Activated T-cell treated with anti-CD3 and anti-CD28 coated beads for 4 hours (primary cell): Measurements from ENCODE around the gene PRM3.
A peak's percentile ranks its signal among the peaks of the same experiment; 100 is the strongest.

Experiments used
- DNase-seq: peaks from one replicate; pipeline ENCODE4 v3.0.0-alpha.2; 2020

Gene PRM3

DNA sequence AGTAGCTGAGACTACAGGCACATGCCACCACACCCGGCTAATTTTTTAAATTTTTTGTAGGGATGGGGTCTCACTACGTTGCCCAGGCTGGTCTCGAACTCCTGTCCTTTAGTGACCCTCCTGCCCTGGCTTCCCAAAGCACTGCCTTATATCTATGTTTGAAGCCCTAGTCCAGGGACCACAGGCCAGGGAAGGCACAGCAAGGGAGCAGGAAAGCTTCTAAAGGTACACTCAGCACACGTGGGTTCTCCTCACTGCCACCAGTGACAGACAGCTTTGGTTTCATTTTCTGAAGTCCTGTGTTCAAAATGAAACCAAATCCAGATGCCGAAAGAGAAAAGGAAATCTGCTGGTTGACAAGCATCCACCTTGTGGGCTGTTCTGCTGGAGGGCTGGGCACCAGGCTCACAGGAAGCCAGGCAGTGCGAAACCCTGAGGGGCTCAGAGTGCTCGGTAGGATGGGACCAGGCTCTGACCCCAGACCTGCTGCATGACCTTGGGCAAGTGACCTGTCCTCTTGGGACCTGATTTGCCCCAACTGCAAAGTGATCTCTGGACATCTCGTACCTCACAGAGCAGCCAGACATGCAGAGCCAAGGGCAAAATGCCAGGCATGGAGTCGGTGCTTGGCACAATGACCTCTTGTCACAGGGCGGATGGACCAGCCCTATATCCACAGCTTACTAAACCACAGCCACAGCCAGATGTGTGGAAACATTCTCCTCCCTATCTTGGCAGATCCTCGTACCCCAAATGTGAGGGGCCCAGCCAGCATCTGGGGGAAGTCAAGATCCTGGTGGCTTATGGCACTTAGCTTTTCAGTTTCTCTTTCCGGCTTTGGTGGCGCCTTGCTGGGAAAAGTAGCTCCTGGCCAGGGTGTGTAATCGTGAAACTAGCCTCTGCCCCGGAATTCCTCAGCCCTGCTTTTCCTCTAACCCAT lies 14.6 kb downstream of the PRM3 start:
- no peak for DNase-seq

DNA sequence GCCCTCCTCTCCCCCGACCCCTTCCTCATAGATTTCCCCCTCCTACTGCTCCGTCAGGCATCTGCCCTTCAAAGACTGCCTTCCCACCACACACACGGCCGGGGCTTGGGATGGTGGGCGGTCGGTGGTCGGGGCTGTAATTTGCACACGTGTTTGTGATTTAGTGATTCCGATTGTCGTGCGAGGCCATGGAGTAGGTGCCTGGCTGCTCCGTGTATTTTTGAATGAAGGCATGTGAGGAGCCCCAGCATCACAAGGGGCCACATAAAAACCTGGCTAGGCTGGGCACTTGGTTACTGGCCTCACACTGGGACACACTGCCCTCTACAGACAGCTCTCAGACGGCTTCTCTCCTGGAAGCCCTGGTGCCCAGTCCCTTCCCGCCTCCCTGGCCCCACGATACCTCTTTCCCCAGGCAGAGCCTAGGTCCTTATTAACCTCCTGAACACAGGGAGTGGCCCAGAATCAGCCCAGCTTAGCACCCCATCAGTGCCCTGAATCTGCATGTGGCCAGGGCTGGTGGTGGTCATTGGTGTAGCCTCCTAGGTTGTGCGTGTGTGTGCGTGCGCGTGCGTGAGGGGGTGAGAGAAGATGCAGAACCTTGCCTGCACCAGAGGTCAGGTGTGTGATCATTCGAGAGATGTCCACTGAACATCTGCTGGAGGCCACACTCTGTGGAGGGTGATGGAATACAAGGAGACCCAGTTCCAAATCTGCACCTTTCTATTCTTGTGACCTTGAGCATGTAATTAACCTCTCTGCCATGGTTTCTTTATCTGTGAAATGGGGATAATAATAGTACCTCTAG lies 16.1 kb downstream of the PRM3 start:
- no peak for DNase-seq

DNA sequence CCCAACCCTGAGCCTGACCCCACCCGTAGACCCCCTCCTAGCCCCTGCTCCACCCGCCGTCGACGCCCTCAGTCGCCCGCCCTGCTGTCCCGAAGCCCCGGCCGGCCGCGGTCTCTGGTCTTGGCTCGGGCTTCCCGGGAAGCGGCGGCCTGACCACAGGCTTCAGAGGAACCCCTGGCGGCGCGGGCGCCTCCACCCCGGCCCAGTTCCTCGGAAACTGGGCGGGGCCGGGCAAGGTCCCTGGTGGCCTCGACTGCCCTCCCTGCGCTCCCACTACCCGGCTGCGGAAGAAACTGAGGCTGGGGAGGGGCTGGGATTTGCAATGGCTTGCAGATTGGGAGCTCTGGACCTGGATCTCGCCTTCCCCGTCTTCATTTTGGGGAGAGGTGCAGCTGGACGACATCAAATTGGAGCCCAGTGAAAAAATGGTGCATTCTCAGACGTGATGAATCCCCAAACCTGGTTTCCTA lies 16.7 kb downstream of the PRM3 start:
- DNase-seq, result no peak

DNA sequence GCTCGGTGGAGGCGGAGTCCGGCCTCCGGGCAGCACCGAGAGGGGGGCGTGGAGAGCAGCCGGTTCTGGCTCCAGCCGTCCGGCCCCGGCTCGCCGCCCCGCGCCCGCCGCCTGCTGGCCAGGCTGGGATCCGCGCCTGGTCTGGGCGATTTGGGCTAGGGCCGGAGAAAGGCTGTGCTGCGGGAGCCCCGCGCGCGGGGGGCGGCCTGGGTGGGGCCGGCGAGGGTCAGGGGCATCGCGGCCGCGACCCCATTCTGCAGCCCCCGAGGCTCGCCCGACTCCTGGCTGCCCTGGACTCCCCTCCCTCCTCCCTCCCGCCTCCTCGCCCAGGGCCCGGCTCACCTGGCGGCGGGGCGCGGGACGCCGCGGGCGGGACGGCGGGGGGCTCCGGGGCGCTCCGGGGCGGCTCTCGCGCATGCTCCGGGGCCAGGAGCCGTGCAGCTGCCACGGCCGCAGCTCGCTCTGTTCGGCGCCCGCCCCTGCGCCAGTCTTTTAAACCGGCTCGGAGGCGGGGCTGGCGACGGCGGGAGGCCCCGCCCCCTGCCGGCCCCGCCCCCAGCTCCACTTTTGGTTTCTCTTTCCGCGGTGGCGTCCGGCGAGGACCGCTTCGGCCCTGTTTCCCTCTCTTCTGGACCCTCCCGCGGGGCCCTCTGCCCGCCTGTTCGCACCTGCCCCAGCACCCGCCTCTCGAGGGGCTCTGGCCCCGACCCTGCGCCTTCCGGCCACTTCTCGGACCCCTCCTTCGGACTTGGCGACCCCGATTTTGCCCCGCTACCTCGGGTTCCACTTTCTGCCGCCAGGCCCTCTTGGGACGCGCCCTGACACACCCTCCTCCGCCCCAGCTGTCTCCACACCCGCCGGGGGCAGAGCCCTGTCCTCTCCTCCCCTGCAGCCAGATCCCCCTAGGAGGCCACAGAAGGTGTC lies 17.4 kb downstream of the PRM3 start, which contains the start of gene SOCS1:
Gene SOCS1, minus strand, starts transcription at position 468 of the 924 bp plus-strand sequence. CDS start 726 bp downstream, outside the sequence.
- peak; percentile 84 for DNase-seq

DNA sequence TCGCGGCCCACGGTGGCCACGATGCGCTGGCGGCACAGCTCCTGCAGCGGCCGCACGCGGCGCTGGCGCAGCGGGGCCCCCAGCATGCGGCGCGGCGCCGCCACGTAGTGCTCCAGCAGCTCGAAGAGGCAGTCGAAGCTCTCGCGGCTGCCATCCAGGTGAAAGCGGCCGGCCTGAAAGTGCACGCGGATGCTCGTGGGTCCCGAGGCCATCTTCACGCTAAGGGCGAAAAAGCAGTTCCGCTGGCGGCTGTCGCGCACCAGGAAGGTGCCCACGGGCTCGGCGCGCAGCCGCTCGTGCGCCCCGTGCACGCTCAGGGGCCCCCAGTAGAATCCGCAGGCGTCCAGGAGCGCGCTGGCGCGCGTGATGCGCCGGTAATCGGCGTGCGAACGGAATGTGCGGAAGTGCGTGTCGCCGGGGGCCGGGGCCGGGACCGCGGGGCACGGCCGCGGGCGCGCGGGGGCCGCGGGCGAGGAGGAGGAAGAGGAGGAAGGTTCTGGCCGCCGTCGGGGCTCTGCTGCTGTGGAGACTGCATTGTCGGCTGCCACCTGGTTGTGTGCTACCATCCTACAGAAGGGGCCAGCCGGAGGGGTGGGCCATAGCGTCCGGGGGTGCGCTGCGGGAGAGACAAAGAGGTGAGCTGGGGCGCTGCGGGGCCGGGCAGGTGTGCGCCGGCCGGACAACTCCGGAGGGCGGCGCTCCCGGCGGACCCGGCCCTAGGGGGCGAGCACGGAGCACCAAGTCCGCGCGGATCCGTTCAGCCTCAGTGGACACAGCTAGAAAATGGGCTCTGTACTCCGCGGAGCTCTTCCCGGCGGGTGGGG lies 18.3 kb downstream of the PRM3 start:
- no peak for DNase-seq

DNA sequence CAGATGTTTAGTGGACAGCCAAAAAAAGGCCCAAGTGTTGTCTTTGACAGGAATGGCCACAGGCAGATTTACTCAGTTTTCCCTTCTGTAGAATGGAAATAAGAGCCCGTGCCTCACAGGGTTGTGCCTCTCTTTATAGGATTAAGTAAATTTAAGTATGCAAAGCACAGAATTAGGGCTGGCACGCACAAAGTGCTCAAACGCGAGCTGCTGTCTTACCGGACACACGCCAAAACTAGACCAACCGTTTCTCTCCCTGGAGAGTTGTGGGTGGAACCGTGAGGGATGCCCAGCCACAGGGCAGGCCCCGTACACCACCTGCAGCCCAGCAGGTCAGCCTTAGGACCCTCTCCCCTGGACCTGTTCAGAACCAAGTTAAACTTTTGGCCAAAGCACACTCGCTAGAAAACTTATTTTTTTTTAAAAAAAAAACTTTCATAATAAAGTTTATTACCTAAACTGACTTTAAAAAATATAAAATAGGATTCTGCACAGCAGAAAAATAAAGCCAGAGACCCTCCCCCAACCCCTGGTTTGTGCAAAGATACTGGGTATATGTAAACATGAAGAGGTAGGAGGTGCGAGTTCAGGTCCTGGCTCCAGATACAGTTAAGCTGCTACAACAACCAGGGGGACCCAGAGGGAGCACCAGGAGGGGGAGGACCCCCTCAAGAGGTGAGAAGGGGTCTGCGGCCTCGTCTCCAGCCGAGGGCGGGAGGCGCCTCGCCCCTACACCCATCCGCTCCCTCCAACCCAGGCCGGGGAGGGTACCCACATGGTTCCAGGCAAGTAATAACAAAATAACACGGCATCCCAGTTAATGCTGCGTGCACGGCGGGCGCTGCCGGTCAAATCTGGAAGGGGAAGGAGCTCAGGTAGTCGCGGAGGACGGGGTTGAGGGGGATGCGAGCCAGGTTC lies 19.2 kb downstream of the PRM3 start:
- DNase-seq, result no peak

DNA sequence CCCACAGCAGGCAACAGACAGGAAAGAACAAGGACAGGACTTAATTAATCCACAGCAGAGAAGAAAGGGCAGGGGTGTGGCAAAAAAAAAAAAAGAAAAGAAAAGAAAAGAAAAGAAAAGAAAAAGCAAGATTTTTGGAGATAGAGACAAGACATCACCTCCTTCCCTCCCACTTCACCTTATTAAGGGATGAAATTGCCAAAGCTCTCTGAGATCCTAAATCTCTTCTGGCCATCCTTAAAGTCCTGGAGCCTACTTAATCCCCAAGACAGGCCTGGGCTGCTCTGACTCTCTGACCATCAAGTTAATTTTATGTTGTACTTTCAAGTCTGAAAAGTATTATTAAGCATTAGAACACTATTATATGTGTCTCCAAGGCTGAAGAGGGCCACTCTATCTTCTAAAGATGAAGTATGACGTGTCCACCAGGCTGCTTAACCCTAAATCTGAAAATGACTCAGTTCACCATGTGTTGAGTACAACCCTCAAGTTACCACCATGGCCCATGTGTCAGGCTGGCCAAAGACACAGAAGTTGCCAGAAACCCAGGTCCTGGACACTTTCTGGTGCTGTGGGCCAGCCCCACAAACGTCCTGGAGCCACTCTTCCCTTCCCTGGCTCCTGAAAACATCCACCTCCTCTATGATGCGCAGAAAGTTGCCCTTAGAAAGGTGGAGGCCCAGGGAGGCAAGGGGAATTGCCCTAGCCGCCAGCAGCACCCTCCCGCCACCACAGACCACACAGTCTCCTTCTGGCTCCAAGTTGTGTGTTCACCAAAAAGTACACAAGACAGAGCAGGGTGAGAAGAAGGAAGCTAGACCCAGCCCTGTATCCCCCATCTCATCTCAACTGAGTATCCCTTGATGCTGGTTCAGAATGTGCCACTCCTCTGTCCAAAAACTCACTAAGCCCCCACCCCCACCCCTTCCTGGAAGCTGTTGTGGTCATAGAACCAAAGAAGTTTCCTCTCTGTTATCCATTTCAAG lies 20.1 kb downstream of the PRM3 start:
- no peak for DNase-seq

DNA sequence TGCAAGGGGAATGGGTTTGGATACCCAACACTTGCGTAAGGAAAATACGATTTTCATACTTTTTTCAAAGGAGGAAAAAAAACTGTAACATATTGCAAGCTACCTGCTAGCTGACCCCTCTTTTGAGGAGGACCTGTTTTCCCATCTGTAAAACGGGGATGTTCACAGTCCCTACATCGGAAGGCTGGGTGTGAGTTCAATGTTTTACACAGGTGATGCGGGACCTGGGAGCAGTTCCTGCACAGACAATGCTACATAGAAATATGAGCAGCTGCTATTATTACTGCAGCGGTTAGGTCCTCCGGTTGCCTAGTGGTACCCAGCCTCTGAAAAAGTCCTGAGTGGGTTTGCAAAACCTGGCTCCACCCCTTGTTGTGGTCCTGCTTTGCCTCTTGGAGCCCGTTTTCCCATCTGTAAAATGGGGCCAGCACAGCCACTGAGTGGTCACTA lies 20.9 kb downstream of the PRM3 start:
- no peak for DNase-seq

DNA sequence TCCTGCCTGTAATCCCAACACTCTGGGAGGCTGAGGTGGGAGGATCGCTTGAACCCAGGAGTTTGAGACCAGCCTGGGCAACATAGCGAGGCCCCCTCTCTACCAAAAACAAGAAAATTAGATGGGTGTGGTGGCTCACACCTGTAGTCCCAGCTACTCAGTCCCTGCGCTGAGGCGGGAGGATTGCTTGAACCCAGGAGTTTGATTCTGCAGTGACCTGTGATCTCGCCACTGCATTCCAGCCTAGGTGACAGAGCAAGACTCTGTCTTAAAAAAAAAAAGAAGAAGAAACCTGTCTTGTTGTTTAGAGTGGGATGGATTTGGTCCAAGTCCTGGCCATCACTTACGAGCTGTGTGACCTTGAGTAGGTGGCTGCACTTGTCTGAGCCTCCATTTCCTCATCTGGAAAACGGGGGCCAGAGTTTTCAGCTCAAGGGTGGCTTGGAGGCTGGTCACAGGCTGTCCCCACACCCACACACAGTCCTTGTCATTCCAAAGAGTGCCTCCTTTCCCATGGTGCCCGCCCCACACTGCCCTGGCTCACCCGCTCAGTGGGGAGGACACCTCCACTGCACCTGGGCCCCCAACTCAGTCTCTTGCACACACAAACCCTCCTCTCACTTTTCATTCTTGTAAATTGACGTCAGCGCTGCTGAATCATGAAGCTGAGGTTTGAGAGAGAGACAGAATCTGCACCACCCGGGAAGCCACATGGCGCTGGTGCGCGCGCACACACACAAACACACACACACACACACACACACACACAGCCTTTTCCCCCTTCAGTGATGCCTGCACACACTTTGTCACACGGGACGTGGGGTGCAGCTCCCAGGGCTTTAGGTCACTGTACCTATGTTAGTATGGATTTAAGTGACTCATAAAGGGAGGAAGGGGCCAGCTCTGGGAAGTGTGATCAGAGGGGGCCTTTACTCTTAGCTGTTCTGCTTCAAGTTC lies 21.6 kb downstream of the PRM3 start:
- peak; percentile 80 for DNase-seq

DNA sequence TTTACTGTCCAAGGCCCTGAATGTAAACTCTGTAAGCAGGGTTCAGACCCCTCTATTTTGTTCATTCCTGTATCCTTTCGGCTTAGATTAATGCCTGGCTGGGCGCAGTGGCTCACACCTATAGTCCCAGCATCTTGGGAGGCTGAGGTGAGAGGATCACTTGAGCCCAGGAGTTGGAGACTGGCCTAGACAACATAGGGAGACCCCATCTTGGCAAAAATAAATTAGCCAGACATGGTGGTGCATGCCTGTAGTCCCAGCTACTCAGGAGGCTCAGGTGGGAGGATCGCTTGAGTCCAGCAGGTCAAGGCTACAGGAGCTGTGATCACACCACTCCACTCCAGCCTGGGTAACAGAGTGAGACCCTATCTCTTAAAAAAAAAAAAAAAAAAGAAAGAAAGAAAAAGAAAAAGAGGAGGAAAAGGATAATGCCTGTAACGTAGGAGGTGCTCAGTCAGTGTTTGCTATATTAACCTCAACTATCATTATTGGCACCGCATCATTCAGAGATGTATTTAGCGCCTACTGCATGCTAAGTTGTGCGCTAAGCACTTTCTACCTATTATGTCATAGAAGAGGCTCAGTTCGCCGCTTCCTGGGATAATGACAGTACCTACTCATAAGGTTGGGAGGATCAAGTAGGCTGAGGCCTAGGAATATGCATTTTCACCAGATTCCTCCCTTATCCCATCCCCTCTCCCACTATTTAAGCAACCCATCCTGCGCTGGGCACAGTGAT lies 22.5 kb downstream of the PRM3 start:
- no peak for DNase-seq

DNA sequence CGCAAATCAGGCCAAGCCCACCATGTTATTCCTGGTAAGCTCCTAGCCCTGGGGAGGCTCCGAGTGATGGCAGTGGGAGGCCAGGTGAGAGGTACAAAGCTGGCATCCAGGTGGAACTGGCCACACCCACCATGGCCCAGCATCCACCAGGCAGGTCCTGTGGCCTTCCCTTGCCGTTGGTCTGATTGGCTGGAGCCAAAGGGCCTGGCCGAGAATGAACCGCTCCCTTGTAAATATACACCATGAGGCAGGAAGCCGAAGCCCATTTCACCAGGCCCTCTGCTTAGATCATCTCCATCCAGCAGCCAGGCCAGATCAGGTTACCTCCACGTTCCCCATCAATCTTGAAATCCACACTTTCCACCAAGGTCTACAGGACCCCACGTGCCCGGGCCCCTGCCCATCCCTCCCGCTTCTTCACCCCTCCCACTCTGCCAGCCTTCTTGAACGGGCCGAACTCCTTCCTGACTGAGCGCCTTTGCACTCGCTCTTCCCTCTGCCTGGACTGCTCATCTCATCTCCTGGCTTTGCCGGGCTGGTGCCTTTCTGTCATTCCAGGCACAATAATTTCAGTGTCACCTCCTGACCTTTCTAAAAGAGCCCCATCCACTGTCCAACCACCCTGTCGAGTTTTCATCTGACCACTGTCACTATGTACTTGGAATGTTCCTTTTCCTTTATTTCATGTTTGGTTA lies 23.2 kb downstream of the PRM3 start:
- no peak for DNase-seq

DNA sequence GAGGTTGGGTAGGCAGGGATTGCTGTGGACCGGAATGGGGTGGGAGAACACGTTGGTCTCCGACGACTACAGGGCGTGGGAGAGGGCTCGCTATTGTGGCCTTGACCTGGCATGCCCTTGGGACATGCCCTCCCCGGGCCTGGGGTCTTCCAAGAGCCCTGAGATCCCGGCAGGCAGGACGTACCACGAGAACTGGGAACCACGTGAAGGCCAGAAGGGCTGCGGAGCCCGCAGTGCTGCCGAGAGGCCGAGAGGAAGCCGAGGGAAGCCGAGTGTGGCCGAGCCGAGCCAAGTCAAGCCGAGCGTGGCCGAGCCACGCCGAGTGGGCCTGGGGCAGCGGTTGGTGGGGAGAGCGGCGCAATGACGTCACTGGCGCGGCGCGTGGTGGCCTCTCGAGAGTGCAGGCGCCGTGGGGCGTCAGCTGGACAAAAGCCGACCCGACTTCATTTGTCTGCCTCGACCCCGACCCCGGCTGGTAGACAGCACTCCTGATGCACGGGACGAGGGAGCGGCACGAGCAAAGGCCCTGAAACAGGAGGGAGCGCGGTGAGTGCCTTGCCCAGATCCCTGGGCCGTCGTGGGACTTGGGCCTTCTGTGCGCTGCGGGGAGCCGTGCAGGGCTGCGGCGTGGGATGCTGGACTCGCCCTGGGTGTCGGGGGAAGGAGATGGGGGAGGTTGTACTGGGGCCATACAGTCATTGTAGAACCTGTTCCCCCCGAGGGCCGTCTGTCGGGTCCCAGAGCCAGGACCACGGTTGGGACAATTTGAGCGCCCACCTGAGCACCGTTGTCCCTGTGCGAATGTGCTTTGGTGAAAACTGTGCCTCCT lies 24.0 kb downstream of the PRM3 start:
- DNase-seq, result no peak

DNA sequence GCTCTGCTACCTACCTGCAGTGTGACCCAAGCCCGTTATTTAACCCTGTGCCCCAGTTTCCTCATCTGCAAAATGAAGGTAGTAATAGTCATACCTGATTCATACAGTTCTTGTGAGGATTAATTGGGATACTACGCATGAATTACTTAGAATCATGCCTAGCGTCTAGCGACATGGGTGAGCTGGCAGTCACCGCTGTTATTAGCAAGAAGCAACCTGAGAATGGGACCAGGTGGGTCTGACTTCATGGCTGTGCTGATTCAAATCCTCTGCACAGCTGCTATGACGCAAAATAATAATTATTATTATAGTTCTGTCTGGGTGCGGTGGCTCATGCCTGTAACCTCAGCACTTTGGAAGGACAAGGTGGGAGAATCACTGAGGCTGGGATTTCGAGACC lies 25.3 kb downstream of the PRM3 start:
- no peak for DNase-seq

DNA sequence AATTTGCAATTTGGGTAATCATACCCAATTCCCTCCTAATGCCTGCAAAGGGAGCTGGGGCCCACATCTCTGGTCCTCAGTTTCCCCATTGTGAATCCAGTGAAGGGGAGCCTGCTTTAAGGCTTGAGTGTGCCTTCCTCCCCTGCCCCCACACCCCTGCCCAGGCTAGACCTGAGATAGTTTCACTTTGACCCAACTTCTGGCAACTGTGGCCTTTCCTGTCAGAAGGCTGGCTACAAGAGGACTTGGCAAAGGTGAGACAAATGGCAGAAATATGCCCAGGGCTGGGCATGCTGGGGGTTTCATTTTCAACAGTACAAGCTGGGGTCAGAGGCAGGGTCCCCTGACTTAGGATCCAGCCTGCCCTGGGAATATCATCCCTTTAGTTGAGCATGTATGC lies 27.4 kb downstream of the PRM3 start:
- DNase-seq, result no peak

DNA sequence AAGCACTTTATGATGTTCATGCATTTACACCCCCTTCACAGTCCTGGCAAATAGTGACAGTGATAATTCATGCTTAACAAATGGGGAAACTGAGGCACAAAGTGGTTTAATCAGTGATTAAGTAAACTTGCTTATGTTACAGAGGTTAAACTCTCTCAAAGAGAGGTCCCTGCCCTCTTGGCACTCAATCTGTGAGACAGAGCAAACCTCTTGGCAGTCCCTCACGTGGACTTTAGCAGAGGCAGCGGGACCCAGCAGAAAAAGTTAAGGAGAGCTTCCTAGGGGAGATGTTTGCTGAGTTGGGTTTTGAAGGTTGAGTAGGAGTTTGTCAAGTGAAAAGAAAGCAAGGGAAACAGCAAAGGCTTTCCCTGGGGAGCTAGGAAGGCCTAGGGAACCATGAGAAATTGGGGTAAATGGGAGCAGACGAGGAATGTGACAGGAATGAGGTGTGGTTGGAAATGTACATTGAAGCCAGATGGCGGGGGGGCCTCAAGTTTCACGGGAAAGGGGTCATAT lies 28.1 kb downstream of the PRM3 start:
- DNase-seq, result no peak
